Esophagus muscularis mucosa (tissue), 4 donors: Measurements from ENCODE around the gene DLG1. TPM values are rescaled to one million over a fixed set of nuclear protein-coding genes. Genes with fewer than 3 reads are reported as not detected.

Experiments used
- DNase-seq: peaks from one replicate; pipeline ENCODE4 v3.0.0-alpha.2; 2017; ENCODE audit errors: extremely low spot score
- H3K27ac ChIP-seq, 4 donors: fragments of 200-600 bp; sonication (generic); replicated peaks in 1 of 4; 1 replicate in 3 of 4; 2 replicates in 1 of 4; pipeline ENCODE4 v1.5.1; 2016 to 2019; ENCODE audit warnings: mild to moderate bottlenecking in 1 of 4
- H3K27me3 ChIP-seq, 4 donors: fragments of 200-600 bp; sonication (generic); one replicate each; pipeline versions ENCODE4 v1.5.1 to v1.6.0; 2016 to 2019
- H3K36me3 ChIP-seq, 4 donors: fragments of 200-600 bp; sonication (generic); one replicate each; pipeline ENCODE4 v1.5.1; 2016 to 2019
- H3K4me1 ChIP-seq, 4 donors: fragments of 200-600 bp; sonication (generic); one replicate each; pipeline ENCODE4 v1.5.1; 2016 to 2019
- H3K4me3 ChIP-seq, 4 donors: fragments of 200-600 bp; sonication (generic); 1 replicate in 2 of 4; 2 replicates in 2 of 4; pipeline ENCODE4 v1.5.1; 2016 to 2019; ENCODE audit warnings: mild to moderate bottlenecking in 4 of 4, moderate library complexity in 1 of 4
- H3K9me3 ChIP-seq, 4 donors: fragments of 200-600 bp; sonication (generic); 1 replicate in 3 of 4; 2 replicates in 1 of 4; pipeline ENCODE4 v1.5.1; 2016 to 2019
- CTCF ChIP-seq, 3 experiments: fragments of 200-600 bp in 2 of 3; fragments of 450-650 bp in 1 of 3; sonication (generic) in 2 of 3; IDR thresholded peaks; one replicate each; pipeline ENCODE4 v1.5.1; 2017 to 2019; ENCODE audit warnings: antibody characterized with exemption in 3 of 3, mild to moderate bottlenecking in 2 of 3, moderate library complexity in 1 of 3
- EP300 ChIP-seq: sonication (generic); formaldehyde crosslinking; IDR thresholded peaks from one replicate; pipeline ENCODE4 v1.6.1; 2017; ENCODE audit warnings: antibody characterized with exemption
- POLR2A ChIP-seq: fragments of 450-650 bp; IDR thresholded peaks from one replicate; pipeline ENCODE4 v1.6.1; 2017; ENCODE audit warnings: antibody characterized with exemption, moderate library complexity, mild to moderate bottlenecking, low read depth
- POLR2AphosphoS5 ChIP-seq, 2 donors: sonication (generic); formaldehyde crosslinking; IDR thresholded peaks; one replicate each; pipeline ENCODE4 v1.6.1; 2017; ENCODE audit warnings: antibody characterized with exemption in 2 of 2
- WGBS: methylation state at CpG from one replicate; pipeline ENCODE4 v1.1.5; 2018; 5-methylcytosine and 5-hydroxymethylcytosine counted together
- intact Hi-C: fragments of 100-400 bp; cut with DNase I; formaldehyde crosslinking; loops from one replicate; pipeline ENCODE4 v1.15.1; 2023
- total RNA-seq, 4 donors: library from RNA; depleted of rRNA; stranded (reverse); fragments of >200 nt; gene quantifications; one replicate each; pipeline versions ENCODE4 v1.1.0 to v1.2.1, GENCODE V29; 2016

The DLG1 gene
- total RNA-seq, 4 donors from 2014 or later, result 56.8 to 73.1 (median 69.1) TPM

GRCh38 chr3:197343656-197344408 lies 45.4 kb upstream of the DLG1 start:
- 71% methylated on average over 10 of the region's 10 CpGs for WGBS
- TF ChIP-seq POLR2A (no peak), POLR2AphosphoS5 (IDR thresholded peaks at IDR 0.05) (no peak), EP300 (no peak), CTCF (IDR thresholded peaks at IDR 0.05) (no peak)
- intact Hi-C loops, result no loop called here
- peaks cover 0 to 7% (median 3%) of the 10 kb centered on the region in 4 donors for H3K4me1 ChIP-seq
- no peak for DNase-seq
- no peaks in the 10 kb centered on the region for H3K36me3 ChIP-seq
- H3K27ac ChIP-seq, result no peak overlapping the region
- no peak overlapping the region for H3K4me3 ChIP-seq
- H3K27me3 ChIP-seq, result no peaks in the 10 kb centered on the region
- no peaks in the 10 kb centered on the region for H3K9me3 ChIP-seq

- no peaks in the 10 kb centered on the region for H3K9me3 ChIP-seq
- no peak overlapping the region for H3K27ac ChIP-seq
- intact Hi-C loops, result no loop called here
- H3K27me3 ChIP-seq, result no peaks in the 10 kb centered on the region
- peaks cover 0 to 7% (median 3%) of the 10 kb centered on the region in 4 donors for H3K4me1 ChIP-seq
- WGBS, result 95% methylated on average over 6 of the region's 6 CpGs
- no peak overlapping the region for H3K4me3 ChIP-seq
- no peak for TF ChIP-seq CTCF (IDR thresholded peaks at IDR 0.05)
- no peak for TF ChIP-seq POLR2A
- no peak for TF ChIP-seq EP300
- TF ChIP-seq POLR2AphosphoS5 (IDR thresholded peaks at IDR 0.05), result no peak
- no peaks in the 10 kb centered on the region for H3K36me3 ChIP-seq
- no peak for DNase-seq
These were observed 44.7 kb upstream of the DLG1 start for GRCh38 chr3:197343111-197343510.

- Histone ChIP-seq H3K4me3 (no peak overlapping the region), H3K36me3 (no peaks in the 10 kb centered on the region), H3K27ac (no peak overlapping the region), H3K4me1 (peaks cover 0 to 7% (median 3%) of the 10 kb centered on the region in 4 donors), H3K9me3 (no peaks in the 10 kb centered on the region), H3K27me3 (no peaks in the 10 kb centered on the region)
- DNase-seq, result no peak
- TF ChIP-seq POLR2AphosphoS5 (IDR thresholded peaks at IDR 0.05), result no peak
- TF ChIP-seq CTCF (IDR thresholded peaks at IDR 0.05), result no peak
- TF ChIP-seq POLR2A, result no peak
- no peak for TF ChIP-seq EP300
- intact Hi-C loops, result no loop called here
These were observed 42.1 kb upstream of the DLG1 start for GRCh38 chr3:197340521-197340871.

- intact Hi-C loops, result no loop called here
- H3K27me3 ChIP-seq, result no peaks in the 10 kb centered on the region
- 52% methylated on average over 12 of the region's 12 CpGs for WGBS
- no peak for DNase-seq
- no peak overlapping the region for H3K4me3 ChIP-seq
- H3K4me1 ChIP-seq, result peaks cover 0 to 7% (median 3%) of the 10 kb centered on the region in 4 donors
- TF ChIP-seq CTCF (IDR thresholded peaks at IDR 0.05) (no peak), EP300 (no peak), POLR2A (no peak), POLR2AphosphoS5 (IDR thresholded peaks at IDR 0.05) (no peak)
- no peaks in the 10 kb centered on the region for H3K36me3 ChIP-seq
- no peaks in the 10 kb centered on the region for H3K9me3 ChIP-seq
- H3K27ac ChIP-seq, result no peak overlapping the region
These were observed 41.6 kb upstream of the DLG1 start for GRCh38 chr3:197339841-197340520.
